Liver (tissue), 9 donors: ENCODE results near the gene CLMN. TPM values are rescaled to one million over a fixed set of nuclear protein-coding genes. Genes with fewer than 3 reads are reported as not detected.

Experiments used
- DNase-seq: peaks from one replicate; pipeline ENCODE4 v3.0.0-alpha.2; 2017; ENCODE audit warnings: low spot score
- H3K27ac ChIP-seq, 2 donors: one replicate each; pipeline ENCODE4 v1.7.0; 2013; ENCODE audit warnings: inconsistent platforms in 2 of 2, low read length in 2 of 2, control low read depth in 1 of 2, low read depth in 1 of 2, mild to moderate bottlenecking in 1 of 2
- H3K27me3 ChIP-seq, 4 donors: one replicate each; pipeline versions ENCODE4 v1.6.1 to v1.7.0; 2013; ENCODE audit warnings: low read length in 3 of 4, inconsistent platforms in 1 of 4, mild to moderate bottlenecking in 1 of 4, moderate library complexity in 1 of 4; ENCODE audit not compliant: control insufficient read depth in 4 of 4, insufficient read depth in 4 of 4
- H3K36me3 ChIP-seq, 4 donors: one replicate each; pipeline versions ENCODE4 v1.6.1 to v1.7.0; 2013; ENCODE audit warnings: low read length in 3 of 4, mild to moderate bottlenecking in 3 of 4, low read depth in 1 of 4, moderate library complexity in 1 of 4; ENCODE audit not compliant: control insufficient read depth in 4 of 4, insufficient read depth in 3 of 4
- H3K4me1 ChIP-seq, 4 donors: one replicate each; pipeline versions ENCODE4 v1.6.1 to v1.7.0; 2013; ENCODE audit warnings: low read length in 3 of 4, mild to moderate bottlenecking in 3 of 4, moderate library complexity in 1 of 4; ENCODE audit not compliant: control insufficient read depth in 4 of 4, insufficient read depth in 4 of 4
- H3K4me3 ChIP-seq, 3 donors: one replicate each; pipeline versions ENCODE4 v1.6.1 to v1.7.0; 2013; ENCODE audit warnings: low read length in 3 of 3, control low read depth in 1 of 3, low read depth in 1 of 3, mild to moderate bottlenecking in 1 of 3
- H3K9ac ChIP-seq, 2 donors: one replicate each; pipeline ENCODE4 v1.7.0; 2013; ENCODE audit warnings: low read length in 2 of 2, mild to moderate bottlenecking in 2 of 2, moderate library complexity in 2 of 2, control low read depth in 1 of 2, low read depth in 1 of 2
- H3K9me3 ChIP-seq, 4 donors: one replicate each; pipeline versions ENCODE4 v1.6.1 to v1.7.0; 2013; ENCODE audit warnings: low read length in 3 of 4; ENCODE audit not compliant: control insufficient read depth in 4 of 4
- EGR1 ChIP-seq, 2 donors: IDR thresholded peaks; 2 replicates each; pipeline ENCODE4 v1.6.1; 2016 to 2018; ENCODE audit warnings: antibody characterized with exemption in 2 of 2, low read depth in 2 of 2
- FOXA1 ChIP-seq: IDR thresholded peaks from 2 replicates; pipeline ENCODE4 v1.6.1; 2016; ENCODE audit warnings: antibody characterized with exemption
- FOXA2 ChIP-seq: IDR thresholded peaks from 2 replicates; pipeline ENCODE4 v1.6.1; 2016; ENCODE audit warnings: antibody characterized with exemption
- GABPA ChIP-seq, 2 donors: IDR thresholded peaks in 1 of 2; conservative IDR thresholded peaks in 1 of 2; 2 replicates each; pipeline ENCODE4 v1.6.1; 2016; ENCODE audit warnings: antibody characterized with exemption in 2 of 2, mild to moderate bottlenecking in 1 of 2, moderate library complexity in 1 of 2
- HNF4A ChIP-seq, 2 donors: conservative IDR thresholded peaks; 2 replicates each; pipeline ENCODE4 v1.6.1; 2016; ENCODE audit warnings: antibody characterized with exemption in 2 of 2, mild to moderate bottlenecking in 2 of 2
- HNF4G ChIP-seq: IDR thresholded peaks from 2 replicates; pipeline ENCODE4 v1.6.1; 2016; ENCODE audit warnings: antibody characterized with exemption
- JUND ChIP-seq, 2 donors: IDR thresholded peaks; 2 replicates each; pipeline ENCODE4 v1.6.1; 2016; ENCODE audit warnings: antibody characterized with exemption in 2 of 2
- NR2F2 ChIP-seq: IDR thresholded peaks from 2 replicates; pipeline ENCODE4 v1.6.1; 2016; ENCODE audit warnings: antibody characterized with exemption
- RAD21 ChIP-seq, 2 donors: IDR thresholded peaks; 2 replicates each; pipeline ENCODE4 v1.6.1; 2016; ENCODE audit warnings: antibody characterized with exemption in 2 of 2, mild to moderate bottlenecking in 2 of 2
- RXRA ChIP-seq, 2 donors: IDR thresholded peaks; 2 replicates each; pipeline ENCODE4 v1.6.1; 2017 to 2018; ENCODE audit warnings: antibody characterized with exemption in 2 of 2, mild to moderate bottlenecking in 1 of 2
- SP1 ChIP-seq: IDR thresholded peaks from 2 replicates; pipeline ENCODE4 v1.6.1; 2018; ENCODE audit warnings: antibody characterized with exemption, mild to moderate bottlenecking
- TAF1 ChIP-seq: conservative IDR thresholded peaks from 2 replicates; pipeline ENCODE4 v1.6.1; 2016; ENCODE audit warnings: antibody characterized with exemption, mild to moderate bottlenecking
- YY1 ChIP-seq: IDR thresholded peaks from 2 replicates; pipeline ENCODE4 v1.6.1; 2016; ENCODE audit warnings: antibody characterized with exemption, mild to moderate bottlenecking
- WGBS: extraction: QIAGEN DNeasy Blood & Tissue Kit; methylation state at CpG from one replicate; pipeline ENCODE4 v1.1.7; 2013; 5-methylcytosine and 5-hydroxymethylcytosine counted together
- polyA plus RNA-seq, 2 donors: library from polyadenylated mRNA; stranded (reverse) in 1 of 2; unstranded in 1 of 2; fragments of 200-250 nt in 1 of 2; fragments of >200 nt in 1 of 2; fragmentation: Nextera tagmentation in 1 of 2; extraction: Ambion mirVana in 1 of 2; gene quantifications; one replicate each; pipeline versions ENCODE4 v1.2.1 to v1.2.3, GENCODE V29; 2013 to 2015
- total RNA-seq, 2 donors: library from RNA; depleted of rRNA; stranded (reverse); fragments of >200 nt; gene quantifications; one replicate each; pipeline ENCODE4 v1.2.3, GENCODE V29; 2014
- TF ChIP-seq, protein P1 (sequence below): IDR thresholded peaks from 2 replicates; pipeline ENCODE4 v1.6.1; 2016; ENCODE audit warnings: antibody characterized with exemption, mild to moderate bottlenecking
- TF ChIP-seq, protein P2 (sequence below): IDR thresholded peaks from 2 replicates; pipeline ENCODE4 v1.6.1; 2016; ENCODE audit warnings: antibody characterized with exemption
- TF ChIP-seq, protein P3 (sequence below): IDR thresholded peaks from 2 replicates; pipeline ENCODE4 v1.6.1; 2016; ENCODE audit warnings: antibody characterized with exemption
- TF ChIP-seq, protein P4 (sequence below): fragments of 150-350 bp; IDR thresholded peaks from 2 replicates; pipeline ENCODE4 v1.5.1; 2017; ENCODE audit warnings: improper control_type of control experiment, low read depth, low read length; ENCODE audit not compliant: missing input control
- donor health status: healthy.
- donor health status: healthy.
- donor health status: healthy.
- donor health status: healthy.
- donor health status: healthy.

CLMN gene
- total and polyA plus RNA-seq, 4 donors: 6.0 to 41.1 (median 24.1) TPM

DNA sequence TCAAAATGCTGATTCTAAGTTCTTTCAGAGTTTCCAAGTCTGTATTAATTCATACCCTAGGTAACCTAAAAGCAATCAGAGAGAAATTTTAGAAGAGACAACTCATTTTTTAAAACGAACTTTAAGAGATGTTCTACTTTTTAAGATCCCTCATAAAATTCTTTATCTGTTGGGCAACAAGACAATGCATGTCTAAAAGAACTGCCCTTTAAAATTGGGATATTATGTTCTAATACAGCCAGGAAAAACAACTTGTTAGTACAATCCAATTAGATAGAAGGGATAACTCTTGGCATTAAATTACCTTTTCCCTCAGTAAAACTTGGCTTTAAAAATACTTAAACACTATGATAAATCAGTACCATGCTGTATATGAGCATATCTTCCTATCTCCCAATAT, 178.0 kb downstream of the CLMN start:
- Histone ChIP-seq H3K4me1 (peaks cover 8 to 34% (median 18%) of the 10 kb centered on the region in 4 donors), H3K9me3 (no peaks in the 10 kb centered on the region), H3K9ac (no peak overlapping the region), H3K36me3 (no peaks in the 10 kb centered on the region), H3K27me3 (no peaks in the 10 kb centered on the region), H3K27ac (no peak overlapping the region), H3K4me3 (no peak overlapping the region)
- DNase-seq: no peak
- WGBS: 46% methylated on average over 1 of the region's 1 CpG
- no peak for TF ChIP-seq EGR1 (IDR thresholded peaks at IDR 0.05; ENCODE audit: low read depth in 2 of 2)
- no peak for TF ChIP-seq TAF1
- TF ChIP-seq RXRA (IDR thresholded peaks at IDR 0.05): no peak
- TF ChIP-seq YY1: no peak
- TF ChIP-seq, protein P1, sequence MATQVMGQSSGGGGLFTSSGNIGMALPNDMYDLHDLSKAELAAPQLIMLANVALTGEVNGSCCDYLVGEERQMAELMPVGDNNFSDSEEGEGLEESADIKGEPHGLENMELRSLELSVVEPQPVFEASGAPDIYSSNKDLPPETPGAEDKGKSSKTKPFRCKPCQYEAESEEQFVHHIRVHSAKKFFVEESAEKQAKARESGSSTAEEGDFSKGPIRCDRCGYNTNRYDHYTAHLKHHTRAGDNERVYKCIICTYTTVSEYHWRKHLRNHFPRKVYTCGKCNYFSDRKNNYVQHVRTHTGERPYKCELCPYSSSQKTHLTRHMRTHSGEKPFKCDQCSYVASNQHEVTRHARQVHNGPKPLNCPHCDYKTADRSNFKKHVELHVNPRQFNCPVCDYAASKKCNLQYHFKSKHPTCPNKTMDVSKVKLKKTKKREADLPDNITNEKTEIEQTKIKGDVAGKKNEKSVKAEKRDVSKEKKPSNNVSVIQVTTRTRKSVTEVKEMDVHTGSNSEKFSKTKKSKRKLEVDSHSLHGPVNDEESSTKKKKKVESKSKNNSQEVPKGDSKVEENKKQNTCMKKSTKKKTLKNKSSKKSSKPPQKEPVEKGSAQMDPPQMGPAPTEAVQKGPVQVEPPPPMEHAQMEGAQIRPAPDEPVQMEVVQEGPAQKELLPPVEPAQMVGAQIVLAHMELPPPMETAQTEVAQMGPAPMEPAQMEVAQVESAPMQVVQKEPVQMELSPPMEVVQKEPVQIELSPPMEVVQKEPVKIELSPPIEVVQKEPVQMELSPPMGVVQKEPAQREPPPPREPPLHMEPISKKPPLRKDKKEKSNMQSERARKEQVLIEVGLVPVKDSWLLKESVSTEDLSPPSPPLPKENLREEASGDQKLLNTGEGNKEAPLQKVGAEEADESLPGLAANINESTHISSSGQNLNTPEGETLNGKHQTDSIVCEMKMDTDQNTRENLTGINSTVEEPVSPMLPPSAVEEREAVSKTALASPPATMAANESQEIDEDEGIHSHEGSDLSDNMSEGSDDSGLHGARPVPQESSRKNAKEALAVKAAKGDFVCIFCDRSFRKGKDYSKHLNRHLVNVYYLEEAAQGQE: no peak
- TF ChIP-seq, protein P2, sequence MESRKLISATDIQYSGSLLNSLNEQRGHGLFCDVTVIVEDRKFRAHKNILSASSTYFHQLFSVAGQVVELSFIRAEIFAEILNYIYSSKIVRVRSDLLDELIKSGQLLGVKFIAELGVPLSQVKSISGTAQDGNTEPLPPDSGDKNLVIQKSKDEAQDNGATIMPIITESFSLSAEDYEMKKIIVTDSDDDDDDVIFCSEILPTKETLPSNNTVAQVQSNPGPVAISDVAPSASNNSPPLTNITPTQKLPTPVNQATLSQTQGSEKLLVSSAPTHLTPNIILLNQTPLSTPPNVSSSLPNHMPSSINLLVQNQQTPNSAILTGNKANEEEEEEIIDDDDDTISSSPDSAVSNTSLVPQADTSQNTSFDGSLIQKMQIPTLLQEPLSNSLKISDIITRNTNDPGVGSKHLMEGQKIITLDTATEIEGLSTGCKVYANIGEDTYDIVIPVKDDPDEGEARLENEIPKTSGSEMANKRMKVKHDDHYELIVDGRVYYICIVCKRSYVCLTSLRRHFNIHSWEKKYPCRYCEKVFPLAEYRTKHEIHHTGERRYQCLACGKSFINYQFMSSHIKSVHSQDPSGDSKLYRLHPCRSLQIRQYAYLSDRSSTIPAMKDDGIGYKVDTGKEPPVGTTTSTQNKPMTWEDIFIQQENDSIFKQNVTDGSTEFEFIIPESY: no peak
- TF ChIP-seq, protein P3, sequence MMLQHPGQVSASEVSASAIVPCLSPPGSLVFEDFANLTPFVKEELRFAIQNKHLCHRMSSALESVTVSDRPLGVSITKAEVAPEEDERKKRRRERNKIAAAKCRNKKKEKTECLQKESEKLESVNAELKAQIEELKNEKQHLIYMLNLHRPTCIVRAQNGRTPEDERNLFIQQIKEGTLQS: no peak
- TF ChIP-seq HNF4G: no peak
- TF ChIP-seq FOXA1: no peak
- TF ChIP-seq GABPA (IDR thresholded peaks at IDR 0.05 in 1 of 2, conservative IDR thresholded peaks at IDR 0.05 in 1 of 2): no peak
- TF ChIP-seq FOXA2: no peak
- TF ChIP-seq HNF4A (conservative IDR thresholded peaks at IDR 0.05): no peak
- TF ChIP-seq JUND (IDR thresholded peaks at IDR 0.05): no peak
- no peak for TF ChIP-seq RAD21 (IDR thresholded peaks at IDR 0.05)
- no peak for TF ChIP-seq SP1
- TF ChIP-seq NR2F2: no peak

DNA sequence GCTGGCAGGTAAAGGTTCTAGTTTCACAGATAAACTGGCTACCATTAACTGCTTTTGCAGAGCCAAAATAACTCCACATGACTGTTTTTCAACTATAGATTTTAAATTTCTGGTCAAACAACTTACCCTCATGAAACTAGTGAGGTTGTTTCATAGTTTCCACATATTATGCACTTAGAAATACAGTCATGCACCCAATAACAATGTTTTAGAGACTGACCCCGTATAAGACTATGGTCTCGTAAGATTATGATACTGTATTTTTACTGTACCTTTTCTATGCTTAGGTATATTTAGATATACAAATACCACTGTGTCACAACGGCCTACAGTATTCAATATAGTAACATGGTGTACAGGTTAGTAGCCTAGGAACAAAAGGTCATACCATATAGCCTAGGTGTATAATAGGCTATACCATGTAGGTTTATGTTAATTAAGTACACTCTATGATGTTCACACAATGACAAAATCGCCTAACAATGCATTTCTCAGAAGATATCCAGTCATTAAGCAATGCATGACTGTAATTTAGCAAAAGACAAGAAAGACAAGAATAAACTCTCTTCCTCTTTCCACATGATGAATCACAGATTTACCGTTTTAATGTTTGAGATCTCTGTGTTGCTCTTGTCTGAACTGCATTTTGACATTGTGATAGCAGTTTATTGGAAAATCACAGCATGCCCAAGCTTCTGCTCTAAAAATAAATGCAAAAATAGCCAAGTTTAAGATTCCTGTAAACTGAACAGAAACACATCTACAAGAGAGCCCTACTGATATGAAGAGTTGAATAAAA, 179.4 kb downstream of the CLMN start:
- Histone ChIP-seq H3K27ac (peak overlapping the region in 1 of 2 donors; percentile 9), H3K9ac (no peak overlapping the region)
- TF ChIP-seq RAD21 (IDR thresholded peaks at IDR 0.05) (no peak), SP1 (no peak), NR2F2 (no peak)
- TF ChIP-seq, protein P4, sequence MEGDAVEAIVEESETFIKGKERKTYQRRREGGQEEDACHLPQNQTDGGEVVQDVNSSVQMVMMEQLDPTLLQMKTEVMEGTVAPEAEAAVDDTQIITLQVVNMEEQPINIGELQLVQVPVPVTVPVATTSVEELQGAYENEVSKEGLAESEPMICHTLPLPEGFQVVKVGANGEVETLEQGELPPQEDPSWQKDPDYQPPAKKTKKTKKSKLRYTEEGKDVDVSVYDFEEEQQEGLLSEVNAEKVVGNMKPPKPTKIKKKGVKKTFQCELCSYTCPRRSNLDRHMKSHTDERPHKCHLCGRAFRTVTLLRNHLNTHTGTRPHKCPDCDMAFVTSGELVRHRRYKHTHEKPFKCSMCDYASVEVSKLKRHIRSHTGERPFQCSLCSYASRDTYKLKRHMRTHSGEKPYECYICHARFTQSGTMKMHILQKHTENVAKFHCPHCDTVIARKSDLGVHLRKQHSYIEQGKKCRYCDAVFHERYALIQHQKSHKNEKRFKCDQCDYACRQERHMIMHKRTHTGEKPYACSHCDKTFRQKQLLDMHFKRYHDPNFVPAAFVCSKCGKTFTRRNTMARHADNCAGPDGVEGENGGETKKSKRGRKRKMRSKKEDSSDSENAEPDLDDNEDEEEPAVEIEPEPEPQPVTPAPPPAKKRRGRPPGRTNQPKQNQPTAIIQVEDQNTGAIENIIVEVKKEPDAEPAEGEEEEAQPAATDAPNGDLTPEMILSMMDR: no peak

More for the DNA sequence above, 179.4 kb downstream of the CLMN start:
- WGBS: 81% methylated on average over 5 of the region's 5 CpGs
- no peaks in the 10 kb centered on the region for H3K27me3 ChIP-seq
- DNase-seq: no peak
- no peak overlapping the region for H3K4me3 ChIP-seq
- H3K36me3 ChIP-seq: no peaks in the 10 kb centered on the region
- H3K4me1 ChIP-seq: peaks cover 6 to 24% (median 13%) of the 10 kb centered on the region in 4 donors
- no peaks in the 10 kb centered on the region for H3K9me3 ChIP-seq
